CD14-positive monocyte (primary cell): ENCODE data around the gene PPP1R12B. TPM values are rescaled to one million over a fixed set of nuclear protein-coding genes. Genes with fewer than 3 reads are reported as not detected.
A peak's percentile ranks its signal among the peaks of the same experiment; 100 is the strongest.

Source experiments
- DNase-seq, 3 donors: peaks; one replicate each; pipeline ENCODE4 v3.0.0-alpha.2; 2011 to 2022
- H2AFZ ChIP-seq: 2 replicates; pipeline ENCODE4 v1.6.0; 2012; ENCODE audit warnings: mild to moderate bottlenecking, low read depth, low read length, inconsistent platforms; ENCODE audit not compliant: insufficient read depth, poor library complexity, severe bottlenecking
- H3K27ac ChIP-seq, 2 donors: 1 replicate in 1 of 2; 2 replicates in 1 of 2; pipeline ENCODE4 v1.5.1; 2012 to 2013; ENCODE audit warnings: low read length in 2 of 2, control low read depth in 1 of 2, inconsistent platforms in 1 of 2, low read depth in 1 of 2, mild to moderate bottlenecking in 1 of 2
- H3K27me3 ChIP-seq, 2 donors: one replicate each; pipeline versions ENCODE4 v1.6.0 to v1.6.1; 2011 to 2013; ENCODE audit warnings: low read length in 2 of 2; ENCODE audit not compliant: control insufficient read depth in 2 of 2, insufficient read depth in 2 of 2
- H3K36me3 ChIP-seq, 2 donors: replicated peaks in 1 of 2; 1 replicate in 1 of 2; 2 replicates in 1 of 2; pipeline versions ENCODE4 v1.5.1 to v1.6.1; 2012 to 2013; ENCODE audit warnings: low read length in 2 of 2, control low read depth in 1 of 2, inconsistent platforms in 1 of 2, mild to moderate bottlenecking in 1 of 2; ENCODE audit not compliant: insufficient read depth in 2 of 2, control insufficient read depth in 1 of 2
- H3K4me1 ChIP-seq, 2 donors: 1 replicate in 1 of 2; 2 replicates in 1 of 2; pipeline versions ENCODE4 v1.5.1 to v1.6.1; 2012 to 2013; ENCODE audit warnings: low read length in 2 of 2, control low read depth in 1 of 2, inconsistent platforms in 1 of 2, mild to moderate bottlenecking in 1 of 2, moderate library complexity in 1 of 2; ENCODE audit not compliant: insufficient read depth in 2 of 2, control insufficient read depth in 1 of 2
- H3K4me2 ChIP-seq: replicated peaks from 2 replicates; pipeline ENCODE3; 2012; ENCODE audit warnings: low read length, moderate library complexity, mild to moderate bottlenecking; ENCODE audit not compliant: poor library complexity, severe bottlenecking; ENCODE audit errors: extremely low read depth
- H3K4me3 ChIP-seq, 3 experiments: fragments of 200-600 bp in 1 of 3; sonication (generic) in 1 of 3; replicated peaks in 1 of 3; 1 replicate in 2 of 3; 2 replicates in 1 of 3; pipeline ENCODE4 v1.5.1; 2011 to 2013; ENCODE audit warnings: low read length in 3 of 3, mild to moderate bottlenecking in 3 of 3, control low read depth in 2 of 3, low read depth in 2 of 3, inconsistent platforms in 1 of 3, moderate library complexity in 1 of 3
- H3K79me2 ChIP-seq: 2 replicates; pipeline ENCODE4 v1.6.0; 2012; ENCODE audit warnings: mild to moderate bottlenecking, control low read depth, inconsistent platforms, low read length, moderate library complexity; ENCODE audit not compliant: insufficient read depth
- H3K9ac ChIP-seq: 2 replicates; pipeline ENCODE4 v1.6.0; 2017; ENCODE audit warnings: low read length, mild to moderate bottlenecking; ENCODE audit not compliant: insufficient read depth, poor library complexity, severe bottlenecking
- H3K9me3 ChIP-seq, 2 donors: replicated peaks in 1 of 2; 1 replicate in 1 of 2; 2 replicates in 1 of 2; pipeline versions ENCODE4 v1.5.1 to v1.6.1; 2012 to 2013; ENCODE audit warnings: low read length in 2 of 2, control low read depth in 1 of 2; ENCODE audit not compliant: control insufficient read depth in 1 of 2, insufficient read depth in 1 of 2
- H4K20me1 ChIP-seq: 2 replicates; pipeline ENCODE4 v1.6.0; 2012; ENCODE audit warnings: mild to moderate bottlenecking, low read length, control low read depth, moderate library complexity; ENCODE audit not compliant: insufficient read depth
- H3K27ac Mint-ChIP-seq, 7 donors: one replicate each; pipeline ENCODE4 v1.8.0; 2020; ENCODE audit warnings: mild to moderate bottlenecking in 7 of 7, mixed read lengths in 7 of 7, moderate library complexity in 6 of 7, inconsistent platforms in 2 of 7
- H3K27me3 Mint-ChIP-seq, 3 donors: one replicate each; pipeline ENCODE4 v1.8.0; 2021 to 2022; ENCODE audit warnings: low read depth in 3 of 3, mild to moderate bottlenecking in 3 of 3, mixed read lengths in 3 of 3, moderate library complexity in 3 of 3, inconsistent platforms in 1 of 3
- H3K36me3 Mint-ChIP-seq, 2 donors: one replicate each; pipeline ENCODE4 v1.8.0; 2020; ENCODE audit warnings: mixed read lengths in 2 of 2, inconsistent platforms in 1 of 2, mild to moderate bottlenecking in 1 of 2
- H3K4me1 Mint-ChIP-seq: one replicate; pipeline ENCODE4 v1.8.0; 2020; ENCODE audit warnings: mild to moderate bottlenecking, mixed read lengths
- H3K4me3 Mint-ChIP-seq, 2 donors: one replicate each; pipeline ENCODE4 v1.8.0; 2020; ENCODE audit warnings: mild to moderate bottlenecking in 2 of 2, mixed read lengths in 2 of 2, moderate library complexity in 1 of 2
- H3K9me3 Mint-ChIP-seq, 7 donors: one replicate each; pipeline ENCODE4 v1.8.0; 2020 to 2022; ENCODE audit warnings: mixed read lengths in 7 of 7, mild to moderate bottlenecking in 6 of 7, moderate library complexity in 6 of 7, inconsistent platforms in 2 of 7
- CTCF ChIP-seq: fragments of 200-600 bp; IDR thresholded peaks from one replicate; pipeline ENCODE4 v1.8.0; 2022; ENCODE audit warnings: antibody characterized with exemption, mild to moderate bottlenecking
- WGBS: methylation state at CpG from one replicate; pipeline ENCODE4 v1.1.5; 2013; ENCODE audit warnings: missing lambda C conversion rate; ENCODE audit not compliant: insufficient coverage; 5-methylcytosine and 5-hydroxymethylcytosine counted together
- intact Hi-C, 2 donors: fragments of 100-400 bp; cut with micrococcal nuclease; formaldehyde crosslinking; loops; one replicate each; pipeline versions ENCODE4 v1.15.0 to v1.15.1; 2023
- polyA plus RNA-seq, 3 donors: library from polyadenylated mRNA; depleted of rRNA in 1 of 3; unstranded in 2 of 3; stranded (reverse) in 1 of 3; fragments of 300-500 nt in 2 of 3; fragments of >200 nt in 1 of 3; fragmentation: Illumina TruSeq in 2 of 3; gene quantifications; 1 replicate in 2 of 3; 2 replicates in 1 of 3; pipeline ENCODE4 v1.2.3, GENCODE V29; 2012 to 2021

Gene PPP1R12B
- polyA plus RNA-seq, 3 donors = 1.3 to 12.2 (median 1.7) TPM

- WGBS = 88% methylated on average over 6 of the region's 8 CpGs
Observed at GRCh38 chr1:202584707-202585589, 236.4 kb downstream of the PPP1R12B start.

GRCh38 chr1:202585590-202585933 lies 237.1 kb downstream of the PPP1R12B start:
- no peak for TF ChIP-seq CTCF
- Histone ChIP-seq H3K4me3 (no peak overlapping the region), H3K4me1 (peaks cover 19 to 21% of the 10 kb centered on the region in 2 donors), H3K9ac (no peak overlapping the region), H3K36me3 (peaks cover 8 to 40% of the 10 kb centered on the region in 2 donors), H3K79me2 (no peaks in the 10 kb centered on the region), H3K27me3 (peaks cover 48 to 74% of the 10 kb centered on the region in 2 donors), H3K4me2 (no peak overlapping the region), H3K27ac (no peak overlapping the region), H3K9me3 (no peaks in the 10 kb centered on the region), H4K20me1 (peaks cover 66% of the 10 kb centered on the region), H2AFZ (no peak overlapping the region)
- no peak for DNase-seq
- Mint-ChIP-seq H3K4me3 (peak overlapping the region in 1 of 2 donors; percentile 81), H3K9me3 (peaks cover 0 to 6% (median 3%) of the 10 kb centered on the region in 7 donors), H3K36me3 (peaks cover 70 to 78% of the 10 kb centered on the region in 2 donors), H3K27ac (no peak overlapping the region), H3K27me3 (peaks cover 42 to 83% (median 70%) of the 10 kb centered on the region in 3 donors), H3K4me1 (peaks cover 28% of the 10 kb centered on the region)
- intact Hi-C loops = no loop called here

More at GRCh38 chr1:202584707-202585589, 236.4 kb downstream of the PPP1R12B start:
- Mint-ChIP-seq H3K27ac (no peak overlapping the region), H3K36me3 (peaks cover 76 to 79% of the 10 kb centered on the region in 2 donors), H3K9me3 (peaks cover 0 to 7% (median 3%) of the 10 kb centered on the region in 7 donors), H3K27me3 (peaks cover 39 to 81% (median 64%) of the 10 kb centered on the region in 3 donors), H3K4me3 (peak overlapping the region; percentile 24 to 81), H3K4me1 (peaks cover 28% of the 10 kb centered on the region)
- Histone ChIP-seq H3K4me1 (peaks cover 19 to 21% of the 10 kb centered on the region in 2 donors), H3K36me3 (peaks cover 11 to 46% of the 10 kb centered on the region in 2 donors), H3K4me3 (no peak overlapping the region), H3K27me3 (peaks cover 48 to 69% of the 10 kb centered on the region in 2 donors), H3K27ac (no peak overlapping the region), H3K9ac (no peak overlapping the region), H2AFZ (no peak overlapping the region), H3K9me3 (no peaks in the 10 kb centered on the region), H3K4me2 (no peak overlapping the region), H4K20me1 (peaks cover 61% of the 10 kb centered on the region), H3K79me2 (no peaks in the 10 kb centered on the region)
- DNase-seq = no peak
- TF ChIP-seq CTCF = no peak
- intact Hi-C loops = no loop called here
